Embryonic facial prominence (tissue), 1 donor: ENCODE results near the gene GPLD1.

Source experiments
- DNase-seq: peaks from one replicate; pipeline ENCODE4 v3.0.0-alpha.2; 2016; ENCODE audit errors: extremely low spot score

GPLD1 gene

GRCh38 chr6:24381476-24382219, 107.7 kb downstream of the GPLD1 start:
- no peak for DNase-seq

GRCh38 chr6:24378473-24379097, 110.8 kb downstream of the GPLD1 start:
- no peak for DNase-seq
